HepG2 (cell line): ENCODE results near the gene XRCC5. TPM values are rescaled to one million over a fixed set of nuclear protein-coding genes. Genes with fewer than 3 reads are reported as not detected.

ENCODE experiments used
- BRD4 ChIP-seq: sonication (generic); formaldehyde crosslinking; IDR thresholded peaks from 2 replicates; pipeline ENCODE4 v1.4.0; 2020; ENCODE audit warnings: missing genetic modification reagents
- DR1 ChIP-seq: sonication (generic); formaldehyde crosslinking; IDR thresholded peaks from 2 replicates; pipeline ENCODE4 v1.8.0; 2021; ENCODE audit warnings: mild to moderate bottlenecking, missing genetic modification reagents, inconsistent platforms
- FOSL2 ChIP-seq: sonication (generic); formaldehyde crosslinking; IDR thresholded peaks from 2 replicates; pipeline ENCODE4 v1.4.0; 2020; ENCODE audit warnings: missing genetic modification reagents
- KMT2A ChIP-seq: sonication (generic); formaldehyde crosslinking; IDR thresholded peaks from 2 replicates; pipeline ENCODE4 v1.4.0; 2020; ENCODE audit warnings: missing genetic modification reagents
- NFATC3 ChIP-seq: sonication (generic); formaldehyde crosslinking; IDR thresholded peaks from 2 replicates; pipeline ENCODE4 v1.5.1; 2020; ENCODE audit warnings: mild to moderate bottlenecking, missing genetic modification reagents
- NFE2L1 ChIP-seq: sonication (generic); formaldehyde crosslinking; IDR thresholded peaks from 2 replicates; pipeline ENCODE4 v1.4.0; 2020; ENCODE audit warnings: missing genetic modification reagents, mild to moderate bottlenecking, borderline replicate concordance
- NFKB2 ChIP-seq: sonication (generic); formaldehyde crosslinking; IDR thresholded peaks from 2 replicates; pipeline ENCODE4 v1.4.0; 2020; ENCODE audit warnings: missing genetic modification reagents, borderline replicate concordance
- NR2C2 ChIP-seq: sonication (generic); formaldehyde crosslinking; IDR thresholded peaks from 2 replicates; pipeline ENCODE4 v1.4.0; 2020; ENCODE audit warnings: missing genetic modification reagents, mild to moderate bottlenecking, moderate library complexity, borderline replicate concordance
- PHF5A ChIP-seq: IDR thresholded peaks from one replicate; pipeline ENCODE4 v1.6.1; 2018; ENCODE audit warnings: low read depth, missing genetic modification reagents; ENCODE audit not compliant: unreplicated experiment
- RBM39 ChIP-seq: fragments of 200-400 bp; formaldehyde crosslinking; IDR thresholded peaks from one replicate; pipeline ENCODE4 v1.6.1; 2018; ENCODE audit warnings: antibody characterized with exemption, mild to moderate bottlenecking, low read depth, low read length; ENCODE audit not compliant: poor library complexity, severe bottlenecking
- RCOR2 ChIP-seq: IDR thresholded peaks from 2 replicates; pipeline ENCODE4 v1.6.1; 2016; ENCODE audit warnings: missing biosample characterization, missing genetic modification reagents
- SP5 ChIP-seq: IDR thresholded peaks from 2 replicates; pipeline ENCODE4 v1.6.1; 2016; ENCODE audit warnings: low read depth, borderline replicate concordance
- ZBTB1 ChIP-seq: sonication (generic); formaldehyde crosslinking; IDR thresholded peaks from 2 replicates; pipeline ENCODE4 v1.4.0; 2020; ENCODE audit warnings: missing genetic modification reagents, borderline replicate concordance
- ZNF546 ChIP-seq: sonication (generic); formaldehyde crosslinking; conservative IDR thresholded peaks from 2 replicates; pipeline ENCODE4 v1.8.1; 2023; ENCODE audit warnings: mild to moderate bottlenecking, missing genetic modification reagents
- ZNF615 ChIP-seq: sonication (generic); formaldehyde crosslinking; IDR thresholded peaks from 2 replicates; pipeline ENCODE4 v1.5.0; 2020; ENCODE audit warnings: mild to moderate bottlenecking, missing genetic modification reagents, borderline replicate concordance
- ZNF879 ChIP-seq: sonication (generic); formaldehyde crosslinking; IDR thresholded peaks from 2 replicates; pipeline ENCODE4 v1.8.1; 2023; ENCODE audit warnings: missing genetic modification reagents
- ZSCAN20 ChIP-seq: sonication (generic); formaldehyde crosslinking; IDR thresholded peaks from 2 replicates; pipeline ENCODE4 v1.4.0; 2020; ENCODE audit warnings: missing genetic modification reagents, mild to moderate bottlenecking, borderline replicate concordance
- polyA plus RNA-seq, 8 experiments: library from polyadenylated mRNA; depleted of rRNA in 3 of 8; stranded (reverse) in 7 of 8; unstranded in 1 of 8; fragments of >200 nt; fragmentation: Illumina TruSeq in 4 of 8; extraction: Trizol in 4 of 8; gene quantifications; 2 replicates each; pipeline versions ENCODE4 v1.2.1 to v1.2.3, GENCODE V29; 2011 to 2016; ENCODE audit warnings: low read depth in 4 of 8, missing spikeins in 1 of 8, mixed read lengths in 1 of 8; ENCODE audit not compliant: insufficient read depth in 1 of 8
- total RNA-seq, 5 experiments: library from RNA; depleted of rRNA; stranded (reverse); fragments of >200 nt; fragmentation: Illumina TruSeq; extraction: Trizol; gene quantifications; 2 replicates each; pipeline ENCODE4 v1.2.3, GENCODE V29; 2016; ENCODE audit warnings: low read depth in 1 of 5
- TF ChIP-seq, protein P1 (sequence below): sonication (generic); formaldehyde crosslinking; IDR thresholded peaks from 2 replicates; pipeline ENCODE4 v1.4.0; 2020; ENCODE audit warnings: missing genetic modification reagents
- TF ChIP-seq, protein P2 (sequence below): sonication (generic); formaldehyde crosslinking; IDR thresholded peaks from 2 replicates; pipeline ENCODE4 v1.8.1; 2023; ENCODE audit warnings: missing genetic modification reagents, inconsistent platforms, borderline replicate concordance
- TF ChIP-seq, protein P3 (sequence below): sonication (generic); formaldehyde crosslinking; IDR thresholded peaks from 2 replicates; pipeline ENCODE4 v1.4.0; 2020; ENCODE audit warnings: missing genetic modification reagents, low read depth, mild to moderate bottlenecking, borderline replicate concordance
- TF ChIP-seq, protein P4 (sequence below): IDR thresholded peaks from 2 replicates; pipeline ENCODE4 v1.6.1; 2012; ENCODE audit warnings: inconsistent platforms
- TF ChIP-seq, protein P5 (sequence below): sonication (generic); formaldehyde crosslinking; IDR thresholded peaks from 2 replicates; pipeline ENCODE4 v1.8.0; 2022; ENCODE audit warnings: mild to moderate bottlenecking, missing genetic modification reagents; ENCODE audit not compliant: insufficient replicate concordance
- TF ChIP-seq, protein P6 (sequence below): sonication (generic); formaldehyde crosslinking; IDR thresholded peaks from 2 replicates; pipeline ENCODE4 v1.5.0; 2020; ENCODE audit warnings: missing genetic modification reagents

XRCC5 gene
- total and polyA plus RNA-seq, 2 of the 13 experiments (the other 11 are each of a cell fraction or from before 2014, with no cell fraction given): 264 to 454 TPM

DNA sequence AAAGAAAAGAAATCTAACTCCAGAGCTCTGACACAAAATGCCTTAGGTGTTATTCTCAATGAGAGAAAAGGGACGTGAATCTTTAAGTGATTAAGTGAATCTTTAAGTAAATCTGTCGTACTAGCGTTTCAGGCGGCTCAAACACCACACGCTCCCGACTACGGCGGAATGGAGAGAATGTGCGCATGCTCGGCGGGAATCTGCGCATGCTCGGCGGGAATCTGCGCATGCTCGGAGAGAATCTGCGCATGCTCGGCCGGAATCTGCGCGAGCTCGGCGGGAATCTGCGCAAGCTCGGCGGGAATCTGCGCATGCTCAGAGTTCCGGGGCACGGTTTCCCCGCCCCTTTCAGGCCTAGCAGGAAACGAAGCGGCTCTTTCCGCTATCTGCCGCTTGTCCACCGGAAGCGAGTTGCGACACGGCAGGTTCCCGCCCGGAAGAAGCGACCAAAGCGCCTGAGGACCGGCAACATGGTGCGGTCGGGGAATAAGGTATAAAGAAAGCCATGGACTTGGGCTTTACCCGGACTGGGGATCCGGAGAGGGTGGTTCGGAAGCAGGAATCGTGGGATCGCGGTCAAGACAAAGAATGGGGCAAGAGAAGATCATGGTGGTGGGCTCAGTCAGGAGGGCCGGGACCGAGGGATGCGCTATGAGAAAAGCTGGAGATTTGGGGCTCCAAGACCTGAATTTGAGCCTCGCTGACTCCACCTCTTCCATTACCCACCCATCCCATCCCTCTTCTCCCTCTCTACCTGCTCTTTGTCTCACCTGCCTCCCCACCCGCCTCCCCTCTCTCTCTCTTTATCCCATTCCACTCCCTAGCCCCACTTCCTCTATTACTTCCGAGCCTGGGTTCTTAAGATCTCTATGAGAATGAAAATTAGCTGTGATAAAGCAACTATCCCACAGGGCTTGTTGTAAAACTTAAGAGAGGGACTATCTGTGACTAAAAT is at the start of gene XRCC5 (continued):
- TF ChIP-seq NR2C2 (CRISPR knock-in tag): 0 out of 2 replicates have a peak, but pooled peaks have one; percentile 49
- no peak for TF ChIP-seq ZNF615
- peak; percentile 96 for TF ChIP-seq ZNF546 (CRISPR knock-in tag)
- TF ChIP-seq, protein P1, sequence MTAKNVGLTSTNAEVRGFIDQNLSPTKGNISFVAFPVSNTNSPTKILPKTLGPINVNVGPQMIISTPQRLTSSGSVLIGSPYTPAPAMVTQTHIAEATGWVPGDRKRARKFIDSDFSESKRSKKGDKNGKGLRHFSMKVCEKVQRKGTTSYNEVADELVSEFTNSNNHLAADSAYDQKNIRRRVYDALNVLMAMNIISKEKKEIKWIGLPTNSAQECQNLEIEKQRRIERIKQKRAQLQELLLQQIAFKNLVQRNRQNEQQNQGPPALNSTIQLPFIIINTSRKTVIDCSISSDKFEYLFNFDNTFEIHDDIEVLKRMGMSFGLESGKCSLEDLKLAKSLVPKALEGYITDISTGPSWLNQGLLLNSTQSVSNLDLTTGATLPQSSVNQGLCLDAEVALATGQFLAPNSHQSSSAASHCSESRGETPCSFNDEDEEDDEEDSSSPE (CRISPR knock-in tag): peak; percentile 98
- 0 out of 2 replicates have a peak, but pooled peaks have one; percentile 20 for TF ChIP-seq RCOR2 (CRISPR knock-in tag)
- peak; percentile 96 for TF ChIP-seq NFKB2
- TF ChIP-seq ZSCAN20: peak; percentile 99
- TF ChIP-seq, protein P2, sequence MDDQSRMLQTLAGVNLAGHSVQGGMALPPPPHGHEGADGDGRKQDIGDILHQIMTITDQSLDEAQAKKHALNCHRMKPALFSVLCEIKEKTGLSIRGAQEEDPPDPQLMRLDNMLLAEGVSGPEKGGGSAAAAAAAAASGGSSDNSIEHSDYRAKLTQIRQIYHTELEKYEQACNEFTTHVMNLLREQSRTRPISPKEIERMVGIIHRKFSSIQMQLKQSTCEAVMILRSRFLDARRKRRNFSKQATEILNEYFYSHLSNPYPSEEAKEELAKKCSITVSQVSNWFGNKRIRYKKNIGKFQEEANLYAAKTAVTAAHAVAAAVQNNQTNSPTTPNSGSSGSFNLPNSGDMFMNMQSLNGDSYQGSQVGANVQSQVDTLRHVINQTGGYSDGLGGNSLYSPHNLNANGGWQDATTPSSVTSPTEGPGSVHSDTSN (CRISPR knock-in tag): no peak
- no peak for TF ChIP-seq ZBTB1 (CRISPR knock-in tag)
- TF ChIP-seq, protein P3, sequence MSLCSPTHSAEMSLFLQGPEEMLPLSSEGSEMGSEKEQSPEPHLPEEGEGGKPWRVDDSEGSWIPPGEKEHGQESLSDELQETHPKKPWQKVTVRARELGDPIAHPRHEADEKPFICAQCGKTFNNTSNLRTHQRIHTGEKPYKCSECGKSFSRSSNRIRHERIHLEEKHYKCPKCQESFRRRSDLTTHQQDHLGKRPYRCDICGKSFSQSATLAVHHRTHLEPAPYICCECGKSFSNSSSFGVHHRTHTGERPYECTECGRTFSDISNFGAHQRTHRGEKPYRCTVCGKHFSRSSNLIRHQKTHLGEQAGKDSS: peak; percentile 93; the same call in 1 of the 2 replicates
- TF ChIP-seq PHF5A (CRISPR knock-in tag): peak; percentile 60
- TF ChIP-seq BRD4 (CRISPR knock-in tag): peak; percentile 92
- peak; percentile 41; the same call in 1 of the 2 replicates for TF ChIP-seq FOSL2 (CRISPR knock-in tag)
- TF ChIP-seq, protein P4, sequence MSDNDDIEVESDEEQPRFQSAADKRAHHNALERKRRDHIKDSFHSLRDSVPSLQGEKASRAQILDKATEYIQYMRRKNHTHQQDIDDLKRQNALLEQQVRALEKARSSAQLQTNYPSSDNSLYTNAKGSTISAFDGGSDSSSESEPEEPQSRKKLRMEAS: peak; percentile 98
- TF ChIP-seq NFE2L1: peak; percentile 83; the same call in 1 of the 2 replicates
- TF ChIP-seq, protein P5, sequence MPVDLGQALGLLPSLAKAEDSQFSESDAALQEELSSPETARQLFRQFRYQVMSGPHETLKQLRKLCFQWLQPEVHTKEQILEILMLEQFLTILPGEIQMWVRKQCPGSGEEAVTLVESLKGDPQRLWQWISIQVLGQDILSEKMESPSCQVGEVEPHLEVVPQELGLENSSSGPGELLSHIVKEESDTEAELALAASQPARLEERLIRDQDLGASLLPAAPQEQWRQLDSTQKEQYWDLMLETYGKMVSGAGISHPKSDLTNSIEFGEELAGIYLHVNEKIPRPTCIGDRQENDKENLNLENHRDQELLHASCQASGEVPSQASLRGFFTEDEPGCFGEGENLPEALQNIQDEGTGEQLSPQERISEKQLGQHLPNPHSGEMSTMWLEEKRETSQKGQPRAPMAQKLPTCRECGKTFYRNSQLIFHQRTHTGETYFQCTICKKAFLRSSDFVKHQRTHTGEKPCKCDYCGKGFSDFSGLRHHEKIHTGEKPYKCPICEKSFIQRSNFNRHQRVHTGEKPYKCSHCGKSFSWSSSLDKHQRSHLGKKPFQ (CRISPR knock-in tag): peak; percentile 65
- peak; percentile 77; the same call in 1 of the 2 replicates for TF ChIP-seq ZNF879 (CRISPR knock-in tag)
- no peak for TF ChIP-seq NFATC3 (CRISPR knock-in tag)
- TF ChIP-seq DR1 (CRISPR knock-in tag): peak; percentile 95
- TF ChIP-seq KMT2A (CRISPR knock-in tag): peak; percentile 95
- TF ChIP-seq, protein P6, sequence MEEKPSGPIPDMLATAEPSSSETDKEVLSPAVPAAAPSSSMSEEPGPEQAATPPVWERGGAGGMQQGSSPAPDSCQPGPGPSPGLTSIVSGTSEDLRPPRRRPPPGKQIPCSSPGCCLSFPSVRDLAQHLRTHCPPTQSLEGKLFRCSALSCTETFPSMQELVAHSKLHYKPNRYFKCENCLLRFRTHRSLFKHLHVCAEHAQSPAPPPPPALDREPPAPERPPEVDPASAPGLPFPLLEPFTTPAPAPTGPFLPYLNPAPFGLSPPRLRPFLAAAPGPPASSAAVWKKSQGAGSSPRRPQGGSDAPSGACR (CRISPR knock-in tag): peak; percentile 76; the same call in 1 of the 2 replicates
- peak; percentile 78 for TF ChIP-seq SP5
- peak; percentile 84 for TF ChIP-seq RBM39
